ENCODE measurements around the gene NF2. TPM values are rescaled to one million over a fixed set of nuclear protein-coding genes. Genes with fewer than 3 reads are reported as not detected.

NF2 gene
- total and polyA plus RNA-seq, 2 experiments from 2014 or later = 14.4 to 54.5 TPM

DNA sequence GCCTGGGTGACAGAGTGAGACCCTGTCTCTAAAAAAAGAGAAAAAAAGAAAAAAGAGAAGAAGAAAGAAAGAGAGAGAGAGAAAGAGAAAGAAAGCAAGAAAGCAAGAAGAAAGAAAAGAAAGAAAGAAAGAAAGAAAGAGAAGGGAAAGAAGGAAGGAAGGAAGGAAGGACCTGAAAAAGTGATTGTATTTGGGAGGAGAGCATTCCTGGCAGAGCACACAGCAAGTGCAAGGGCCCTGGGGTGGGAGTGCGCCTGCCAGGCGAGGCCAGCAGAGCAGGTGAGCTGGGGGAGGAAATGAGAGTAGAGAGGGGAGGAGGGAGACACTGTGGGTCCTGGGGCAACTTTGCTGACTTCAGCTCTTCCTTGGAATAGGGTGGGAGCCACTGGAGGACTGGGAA is 108.7 kb downstream of the NF2 start (continued):
- TF ChIP-seq, protein P1, sequence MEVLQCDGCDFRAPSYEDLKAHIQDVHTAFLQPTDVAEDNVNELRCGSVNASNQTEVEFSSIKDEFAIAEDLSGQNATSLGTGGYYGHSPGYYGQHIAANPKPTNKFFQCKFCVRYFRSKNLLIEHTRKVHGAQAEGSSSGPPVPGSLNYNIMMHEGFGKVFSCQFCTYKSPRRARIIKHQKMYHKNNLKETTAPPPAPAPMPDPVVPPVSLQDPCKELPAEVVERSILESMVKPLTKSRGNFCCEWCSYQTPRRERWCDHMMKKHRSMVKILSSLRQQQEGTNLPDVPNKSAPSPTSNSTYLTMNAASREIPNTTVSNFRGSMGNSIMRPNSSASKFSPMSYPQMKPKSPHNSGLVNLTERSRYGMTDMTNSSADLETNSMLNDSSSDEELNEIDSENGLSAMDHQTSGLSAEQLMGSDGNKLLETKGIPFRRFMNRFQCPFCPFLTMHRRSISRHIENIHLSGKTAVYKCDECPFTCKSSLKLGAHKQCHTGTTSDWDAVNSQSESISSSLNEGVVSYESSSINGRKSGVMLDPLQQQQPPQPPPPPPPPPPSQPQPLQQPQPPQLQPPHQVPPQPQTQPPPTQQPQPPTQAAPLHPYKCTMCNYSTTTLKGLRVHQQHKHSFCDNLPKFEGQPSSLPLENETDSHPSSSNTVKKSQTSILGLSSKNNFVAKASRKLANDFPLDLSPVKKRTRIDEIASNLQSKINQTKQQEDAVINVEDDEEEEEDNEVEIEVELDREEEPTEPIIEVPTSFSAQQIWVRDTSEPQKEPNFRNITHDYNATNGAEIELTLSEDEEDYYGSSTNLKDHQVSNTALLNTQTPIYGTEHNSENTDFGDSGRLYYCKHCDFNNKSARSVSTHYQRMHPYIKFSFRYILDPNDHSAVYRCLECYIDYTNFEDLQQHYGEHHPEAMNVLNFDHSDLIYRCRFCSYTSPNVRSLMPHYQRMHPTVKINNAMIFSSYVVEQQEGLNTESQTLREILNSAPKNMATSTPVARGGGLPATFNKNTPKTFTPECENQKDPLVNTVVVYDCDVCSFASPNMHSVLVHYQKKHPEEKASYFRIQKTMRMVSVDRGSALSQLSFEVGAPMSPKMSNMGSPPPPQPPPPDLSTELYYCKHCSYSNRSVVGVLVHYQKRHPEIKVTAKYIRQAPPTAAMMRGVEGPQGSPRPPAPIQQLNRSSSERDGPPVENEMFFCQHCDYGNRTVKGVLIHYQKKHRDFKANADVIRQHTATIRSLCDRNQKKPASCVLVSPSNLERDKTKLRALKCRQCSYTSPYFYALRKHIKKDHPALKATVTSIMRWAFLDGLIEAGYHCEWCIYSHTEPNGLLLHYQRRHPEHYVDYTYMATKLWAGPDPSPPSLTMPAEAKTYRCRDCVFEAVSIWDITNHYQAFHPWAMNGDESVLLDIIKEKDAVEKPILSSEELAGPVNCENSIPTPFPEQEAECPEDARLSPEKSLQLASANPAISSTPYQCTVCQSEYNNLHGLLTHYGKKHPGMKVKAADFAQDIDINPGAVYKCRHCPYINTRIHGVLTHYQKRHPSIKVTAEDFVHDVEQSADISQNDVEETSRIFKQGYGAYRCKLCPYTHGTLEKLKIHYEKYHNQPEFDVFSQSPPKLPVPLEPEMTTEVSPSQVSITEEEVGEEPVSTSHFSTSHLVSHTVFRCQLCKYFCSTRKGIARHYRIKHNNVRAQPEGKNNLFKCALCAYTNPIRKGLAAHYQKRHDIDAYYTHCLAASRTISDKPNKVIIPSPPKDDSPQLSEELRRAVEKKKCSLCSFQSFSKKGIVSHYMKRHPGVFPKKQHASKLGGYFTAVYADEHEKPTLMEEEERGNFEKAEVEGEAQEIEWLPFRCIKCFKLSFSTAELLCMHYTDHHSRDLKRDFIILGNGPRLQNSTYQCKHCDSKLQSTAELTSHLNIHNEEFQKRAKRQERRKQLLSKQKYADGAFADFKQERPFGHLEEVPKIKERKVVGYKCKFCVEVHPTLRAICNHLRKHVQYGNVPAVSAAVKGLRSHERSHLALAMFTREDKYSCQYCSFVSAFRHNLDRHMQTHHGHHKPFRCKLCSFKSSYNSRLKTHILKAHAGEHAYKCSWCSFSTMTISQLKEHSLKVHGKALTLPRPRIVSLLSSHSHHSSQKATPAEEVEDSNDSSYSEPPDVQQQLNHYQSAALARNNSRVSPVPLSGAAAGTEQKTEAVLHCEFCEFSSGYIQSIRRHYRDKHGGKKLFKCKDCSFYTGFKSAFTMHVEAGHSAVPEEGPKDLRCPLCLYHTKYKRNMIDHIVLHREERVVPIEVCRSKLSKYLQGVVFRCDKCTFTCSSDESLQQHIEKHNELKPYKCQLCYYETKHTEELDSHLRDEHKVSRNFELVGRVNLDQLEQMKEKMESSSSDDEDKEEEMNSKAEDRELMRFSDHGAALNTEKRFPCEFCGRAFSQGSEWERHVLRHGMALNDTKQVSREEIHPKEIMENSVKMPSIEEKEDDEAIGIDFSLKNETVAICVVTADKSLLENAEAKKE (CRISPR knock-in tag; IDR thresholded peaks at IDR 0.05) = no peak
- TF ChIP-seq ZNF114 (CRISPR knock-in tag; IDR thresholded peaks at IDR 0.05) (no peak), ZNF331 (CRISPR knock-in tag; IDR thresholded peaks at IDR 0.05; ENCODE audit: low read depth) (no peak), NANOG (IDR thresholded peaks at IDR 0.05; ENCODE audit: borderline replicate concordance) (no peak)

GRCh38 chr22:29713156-29713727 is 109.8 kb downstream of the NF2 start:
- no peaks in the 10 kb centered on the region for H3K36me3 ChIP-seq (ENCODE audit: insufficient read depth)
- ATAC-seq (no peak), DNase-seq (ENCODE audit: low spot score) (no peak)
- no peaks in the 10 kb centered on the region for H4K20me1 ChIP-seq (replicated peaks; ENCODE audit: insufficient read depth)
- no peaks in the 10 kb centered on the region for H3K79me2 ChIP-seq (replicated peaks; ENCODE audit: insufficient read depth)
- H3K4me2 ChIP-seq = no peak overlapping the region
- peaks cover 14% of the 10 kb centered on the region for H3K27me3 ChIP-seq (ENCODE audit: insufficient read depth)
- H3K4me3 Mint-ChIP-seq = no peak overlapping the region
- no peaks in the 10 kb centered on the region; the same call in 2 of the 3 replicates for H3K36me3 Mint-ChIP-seq (ENCODE audit: low read depth)
- peaks cover 5% of the 10 kb centered on the region for H3K4me1 Mint-ChIP-seq
- no peaks in the 10 kb centered on the region for H3K9me3 Mint-ChIP-seq
- H3K4me1 ChIP-seq (ENCODE audit: insufficient read depth) = no peaks in the 10 kb centered on the region
- H3F3A ChIP-seq (replicated peaks; ENCODE audit: low read depth) = no peaks in the 10 kb centered on the region
- peaks cover 20% of the 10 kb centered on the region for H3K27me3 Mint-ChIP-seq (ENCODE audit: insufficient read depth, low read depth, poor library complexity)
- no peak overlapping the region for H3K27ac Mint-ChIP-seq
- H3K27ac ChIP-seq (ENCODE audit: low read depth) = no peak overlapping the region
- no peaks in the 10 kb centered on the region for H3K9me2 ChIP-seq (ENCODE audit: insufficient read depth)
- no peak overlapping the region for H3K4me3 ChIP-seq
- H2AFZ ChIP-seq = no peak overlapping the region
- TF ChIP-seq REST (IDR thresholded peaks at IDR 0.05; ENCODE audit: unreplicated experiment) (no peak), JUNB (IDR thresholded peaks at IDR 0.05; ENCODE audit: unreplicated experiment) (no peak), NANOG (IDR thresholded peaks at IDR 0.05; ENCODE audit: borderline replicate concordance) (no peak)
- TF ChIP-seq, protein P2, sequence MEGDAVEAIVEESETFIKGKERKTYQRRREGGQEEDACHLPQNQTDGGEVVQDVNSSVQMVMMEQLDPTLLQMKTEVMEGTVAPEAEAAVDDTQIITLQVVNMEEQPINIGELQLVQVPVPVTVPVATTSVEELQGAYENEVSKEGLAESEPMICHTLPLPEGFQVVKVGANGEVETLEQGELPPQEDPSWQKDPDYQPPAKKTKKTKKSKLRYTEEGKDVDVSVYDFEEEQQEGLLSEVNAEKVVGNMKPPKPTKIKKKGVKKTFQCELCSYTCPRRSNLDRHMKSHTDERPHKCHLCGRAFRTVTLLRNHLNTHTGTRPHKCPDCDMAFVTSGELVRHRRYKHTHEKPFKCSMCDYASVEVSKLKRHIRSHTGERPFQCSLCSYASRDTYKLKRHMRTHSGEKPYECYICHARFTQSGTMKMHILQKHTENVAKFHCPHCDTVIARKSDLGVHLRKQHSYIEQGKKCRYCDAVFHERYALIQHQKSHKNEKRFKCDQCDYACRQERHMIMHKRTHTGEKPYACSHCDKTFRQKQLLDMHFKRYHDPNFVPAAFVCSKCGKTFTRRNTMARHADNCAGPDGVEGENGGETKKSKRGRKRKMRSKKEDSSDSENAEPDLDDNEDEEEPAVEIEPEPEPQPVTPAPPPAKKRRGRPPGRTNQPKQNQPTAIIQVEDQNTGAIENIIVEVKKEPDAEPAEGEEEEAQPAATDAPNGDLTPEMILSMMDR (conservative IDR thresholded peaks at IDR 0.05; ENCODE audit: low read depth in 2 of 2) = no peak
